Limb (tissue), 2 donors: ENCODE data around the gene SHANK2.

Source experiments
- DNase-seq, 2 donors: peaks; one replicate each; pipeline ENCODE4 v3.0.0-alpha.2; 2016; ENCODE audit errors: extremely low spot score in 2 of 2

Gene SHANK2

DNA sequence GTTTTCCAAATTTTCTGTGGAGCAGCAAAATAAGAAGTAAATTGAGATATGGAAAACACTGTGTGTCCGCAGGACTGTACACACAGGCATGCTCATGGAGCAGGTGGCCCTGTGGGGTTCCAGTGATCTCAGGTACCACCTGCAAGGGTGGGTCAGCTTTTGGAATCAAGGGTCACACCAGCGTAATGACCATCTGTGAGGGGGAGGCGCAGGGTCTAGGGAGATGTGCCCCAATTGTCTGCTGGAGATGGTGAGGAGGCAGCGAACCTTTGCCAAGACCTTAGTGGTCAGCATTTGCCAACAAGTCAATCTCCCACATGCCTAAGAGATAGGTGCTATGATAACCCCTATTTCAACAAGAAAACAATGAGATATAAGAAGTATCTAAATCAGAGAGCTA lies 49.4 kb downstream of the SHANK2 start:
- DNase-seq = no peak

DNA sequence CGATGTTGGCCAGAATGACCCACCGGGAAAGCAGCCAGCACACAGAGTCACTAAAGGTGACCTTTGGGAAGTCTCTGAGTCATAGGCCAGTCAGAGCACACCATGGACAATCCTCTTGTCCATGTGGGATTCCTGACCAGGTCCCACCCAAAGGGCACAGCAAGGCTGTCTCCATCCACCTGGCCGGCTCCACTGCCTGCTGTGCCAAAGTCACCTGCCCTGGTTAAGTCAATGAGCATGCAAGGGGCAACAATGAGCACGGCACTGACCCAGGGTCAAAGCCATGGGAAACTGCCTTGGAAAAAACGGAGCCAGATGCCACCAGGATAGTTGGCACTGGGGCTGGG lies 49.8 kb downstream of the SHANK2 start:
- DNase-seq = no peak
